GDM1 (cell line): ENCODE data around the gene FAM181A.

Experiments used
- DNase-seq: peaks from one replicate; lab custom pipeline; 2025; lab: John Stamatoyannopoulos, UW

The FAM181A gene

GRCh38 chr14:93903342-93904184 lies 23.6 kb upstream of the FAM181A start:
- no peak for DNase-seq

GRCh38 chr14:93905623-93906022 lies 21.5 kb upstream of the FAM181A start:
- DNase-seq, result no peak

GRCh38 chr14:93906341-93907329 lies 20.5 kb upstream of the FAM181A start:
- DNase-seq, result peak; percentile 11

- no peak for DNase-seq
Observed at GRCh38 chr14:93909429-93910128, 17.6 kb upstream of the FAM181A start.

GRCh38 chr14:93911975-93912615 lies 15.0 kb upstream of the FAM181A start:
- DNase-seq, result no peak

GRCh38 chr14:93912782-93913181 lies 14.4 kb upstream of the FAM181A start:
- DNase-seq, result no peak

- DNase-seq, result no peak
Observed at GRCh38 chr14:93914278-93914677, 12.9 kb upstream of the FAM181A start.

- DNase-seq, result no peak
Observed at GRCh38 chr14:93915070-93915705, 12.0 kb upstream of the FAM181A start.

- no peak for DNase-seq
Observed at GRCh38 chr14:93915800-93916199, 11.3 kb upstream of the FAM181A start.

- DNase-seq, result no peak
Observed at GRCh38 chr14:93916498-93916897, 10.6 kb upstream of the FAM181A start.

GRCh38 chr14:93917141-93917540 lies 10.0 kb upstream of the FAM181A start:
- no peak for DNase-seq

GRCh38 chr14:93921001-93921806 lies 5.9 kb upstream of the FAM181A start:
- no peak for DNase-seq

GRCh38 chr14:93923626-93924025 lies 3.5 kb upstream of the FAM181A start:
- DNase-seq, result no peak

- DNase-seq, result no peak
Observed at GRCh38 chr14:93924592-93925355, 2.4 kb upstream of the FAM181A start.

- DNase-seq, result no peak
Observed at GRCh38 chr14:93925374-93925895, 1.7 kb upstream of the FAM181A start.

GRCh38 chr14:93926245-93926872 lies 785 bp upstream of the FAM181A start:
- DNase-seq, result no peak

- no peak for DNase-seq
Observed at GRCh38 chr14:93927800-93928145, 629 bp downstream of the FAM181A start.

GRCh38 chr14:93928184-93929047 lies 1.3 kb downstream of the FAM181A start:
- no peak for DNase-seq
